NCI-H2227 (cell line): ENCODE measurements around the gene EFCAB8.
"Not testable (repeated sequence)": the region's sequence is repeated elsewhere in the genome, so short reads cannot be mapped to it uniquely, and the experiment has no call there.

Experiments used
- DNase-seq: peaks from one replicate; lab custom pipeline; 2025; ENCODE audit not compliant: unreplicated experiment; lab: John Stamatoyannopoulos, UW

The EFCAB8 gene

GRCh38 chr20:32969356-32970114 lies 110.8 kb downstream of the EFCAB8 start:
- DNase-seq = no peak

- DNase-seq = no peak
Observed at GRCh38 chr20:32970115-32970972, 111.6 kb downstream of the EFCAB8 start.

- no peak for DNase-seq
Observed at GRCh38 chr20:32970973-32971300, 112.2 kb downstream of the EFCAB8 start.

- no peak for DNase-seq
Observed at GRCh38 chr20:32971703-32972161, 113.0 kb downstream of the EFCAB8 start.

- no peak for DNase-seq
Observed at GRCh38 chr20:32972181-32973076, 113.7 kb downstream of the EFCAB8 start.

GRCh38 chr20:32973077-32973717 lies 114.5 kb downstream of the EFCAB8 start:
- DNase-seq = no peak

- DNase-seq = not testable (repeated sequence)
Observed at GRCh38 chr20:32974204-32975064, 115.7 kb downstream of the EFCAB8 start.

- DNase-seq = not testable (repeated sequence)
Observed at GRCh38 chr20:32975121-32975520, 116.4 kb downstream of the EFCAB8 start.

- DNase-seq = no peak
Observed at GRCh38 chr20:32975698-32976674, 117.3 kb downstream of the EFCAB8 start.

GRCh38 chr20:32976746-32977145 lies 118.0 kb downstream of the EFCAB8 start:
- DNase-seq = no peak

- no peak for DNase-seq
Observed at GRCh38 chr20:32977281-32978008, 118.7 kb downstream of the EFCAB8 start.

- no peak for DNase-seq
Observed at GRCh38 chr20:32978009-32978335, 119.2 kb downstream of the EFCAB8 start.

GRCh38 chr20:32979201-32979998 lies 120.7 kb downstream of the EFCAB8 start:
- no peak for DNase-seq

GRCh38 chr20:32980131-32980941 lies 121.6 kb downstream of the EFCAB8 start:
- no peak for DNase-seq

- no peak for DNase-seq
Observed at GRCh38 chr20:32980990-32981389, 122.3 kb downstream of the EFCAB8 start.
